Spleen (tissue), 7 donors: ENCODE results near the gene DCAF8.

Experiments
- CTCF ChIP-seq, 11 experiments: fragments of 200-600 bp in 7 of 11; fragments of 450-650 bp in 4 of 11; sonication (generic) in 4 of 11; IDR thresholded peaks in 8 of 11; conservative IDR thresholded peaks in 3 of 11; 1 replicate in 7 of 11; 2 replicates in 4 of 11; pipeline versions ENCODE4 v1.4.0 to v1.8.0; 2016 to 2021; ENCODE audit warnings: antibody characterized with exemption in 11 of 11, inconsistent platforms in 4 of 11, mild to moderate bottlenecking in 1 of 11
- POLR2A ChIP-seq, 3 donors: fragments of 450-650 bp; IDR thresholded peaks; one replicate each; pipeline ENCODE4 v1.5.1; 2017; ENCODE audit warnings: antibody characterized with exemption in 3 of 3, mild to moderate bottlenecking in 1 of 3
- POLR2AphosphoS5 ChIP-seq, 3 donors: sonication (generic); formaldehyde crosslinking; IDR thresholded peaks; one replicate each; pipeline ENCODE4 v1.5.1; 2017; ENCODE audit warnings: antibody characterized with exemption in 3 of 3
- donor health status: DM: no; HTN: no; CAD: no; lungs with moderate emphysema.
- donor health status: DM: no; HTN: no; CAD: no.
- donor health status: DM: no; HTN: no; CAD: no.

- no peak for TF ChIP-seq CTCF (IDR thresholded peaks at IDR 0.05 in 8 of 11, conservative IDR thresholded peaks at IDR 0.05 in 3 of 11)
- no peak for TF ChIP-seq POLR2A (IDR thresholded peaks at IDR 0.05)
- peak in 2 of 3 donors; percentile 31 to 61 for TF ChIP-seq POLR2AphosphoS5 (IDR thresholded peaks at IDR 0.05)
These were observed 22.6 kb downstream of the DCAF8 start for GRCh38 chr1:160239582-160240299.
